NCI-H2196 (cell line): ENCODE measurements around the gene APOC1.
"Not testable (repeated sequence)": the region's sequence is repeated elsewhere in the genome, so short reads cannot be mapped to it uniquely, and the experiment has no call there.

Experiments used
- DNase-seq: peaks from one replicate; lab custom pipeline; 2025; ENCODE audit not compliant: unreplicated experiment; lab: John Stamatoyannopoulos, UW

APOC1 gene

GRCh38 chr19:44889830-44890365, 24.5 kb upstream of the APOC1 start:
- no peak for DNase-seq

GRCh38 chr19:44890366-44891015, 23.9 kb upstream of the APOC1 start:
- peak; percentile 100 for DNase-seq

- peak; percentile 100 for DNase-seq
Measured at GRCh38 chr19:44891016-44891882, 23.2 kb upstream of the APOC1 start, which contains the start of gene TOMM40. TSS of gene TOMM40 (plus strand) at chr19:44891254. CDS start at chr19:44891416, 162 bp downstream.

GRCh38 chr19:44892932-44893331, 21.5 kb upstream of the APOC1 start:
- DNase-seq = no peak

- no peak for DNase-seq
Measured at GRCh38 chr19:44893332-44894051, 20.9 kb upstream of the APOC1 start.

GRCh38 chr19:44894052-44894400, 20.4 kb upstream of the APOC1 start:
- no peak for DNase-seq

- DNase-seq = no peak
Measured at GRCh38 chr19:44894946-44895345, 19.5 kb upstream of the APOC1 start.

- DNase-seq = no peak
Measured at GRCh38 chr19:44897835-44898234, 16.6 kb upstream of the APOC1 start.

- DNase-seq = no peak
Measured at GRCh38 chr19:44900328-44901244, 13.8 kb upstream of the APOC1 start.

GRCh38 chr19:44903216-44903601, 11.2 kb upstream of the APOC1 start:
- no peak for DNase-seq

GRCh38 chr19:44903602-44904425, 10.6 kb upstream of the APOC1 start:
- peak; percentile 76 for DNase-seq

- DNase-seq = no peak
Measured at GRCh38 chr19:44904426-44904994, 9.9 kb upstream of the APOC1 start.

- no peak for DNase-seq
Measured at GRCh38 chr19:44905437-44906160, 8.8 kb upstream of the APOC1 start, which contains the start of gene APOE. TSS of gene APOE (plus strand) at chr19:44905796. CDS start at chr19:44906625, 829 bp downstream.

GRCh38 chr19:44907613-44908012, 6.8 kb upstream of the APOC1 start:
- no peak for DNase-seq

GRCh38 chr19:44908074-44908835, 6.2 kb upstream of the APOC1 start:
- DNase-seq = no peak

GRCh38 chr19:44908836-44909261, 5.6 kb upstream of the APOC1 start:
- no peak for DNase-seq

- DNase-seq = no peak
Measured at GRCh38 chr19:44909775-44910174, 4.6 kb upstream of the APOC1 start.

GRCh38 chr19:44911896-44912295, 2.5 kb upstream of the APOC1 start:
- not testable (repeated sequence) for DNase-seq
